NK-92 (cell line): ENCODE data around the gene PSMA5.

Experiments
- DNase-seq: peaks from one replicate; lab custom pipeline; 2025; ENCODE audit not compliant: unreplicated experiment; lab: John Stamatoyannopoulos, UW

The PSMA5 gene

GRCh38 chr1:109370712-109371340, 55.4 kb downstream of the PSMA5 start:
- DNase-seq, result no peak

GRCh38 chr1:109369167-109369746, 57.0 kb downstream of the PSMA5 start:
- no peak for DNase-seq

- no peak for DNase-seq
Measured at GRCh38 chr1:109368464-109368863, 57.8 kb downstream of the PSMA5 start.

- no peak for DNase-seq
Measured at GRCh38 chr1:109367626-109368025, 58.6 kb downstream of the PSMA5 start.

GRCh38 chr1:109365642-109366204, 60.5 kb downstream of the PSMA5 start:
- DNase-seq, result no peak

- DNase-seq, result no peak
Measured at GRCh38 chr1:109361649-109362048, 64.6 kb downstream of the PSMA5 start.

GRCh38 chr1:109361069-109361468, 65.2 kb downstream of the PSMA5 start:
- DNase-seq, result no peak

GRCh38 chr1:109357616-109358015, 68.6 kb downstream of the PSMA5 start:
- DNase-seq, result no peak

- DNase-seq, result no peak
Measured at GRCh38 chr1:109356915-109357314, 69.3 kb downstream of the PSMA5 start.

- DNase-seq, result no peak
Measured at GRCh38 chr1:109356505-109356904, 69.7 kb downstream of the PSMA5 start.

GRCh38 chr1:109354929-109355328, 71.3 kb downstream of the PSMA5 start:
- no peak for DNase-seq

- no peak for DNase-seq
Measured at GRCh38 chr1:109351457-109351856, 74.8 kb downstream of the PSMA5 start.

GRCh38 chr1:109350655-109351054, 75.6 kb downstream of the PSMA5 start:
- DNase-seq, result no peak

- no peak for DNase-seq
Measured at GRCh38 chr1:109350182-109350581, 76.1 kb downstream of the PSMA5 start.
